GM18508 (cell line): ENCODE results near the gene CORIN.
"Not testable (repeated sequence)": the region's sequence is repeated elsewhere in the genome, so short reads cannot be mapped to it uniquely, and the experiment has no call there.

Experiments
- ATAC-seq: cut with Tn5 transposase; IDR thresholded peaks from one replicate; pipeline ENCODE4 v1.9.1; 2021; ENCODE audit warnings: moderate number of reproducible peaks; ENCODE audit not compliant: insufficient read depth, unreplicated experiment

The CORIN gene

GRCh38 chr4:47606482-47606881 is 231.4 kb downstream of the CORIN start:
- ATAC-seq: no peak

GRCh38 chr4:47598896-47599295 is 239.0 kb downstream of the CORIN start:
- no peak for ATAC-seq

- ATAC-seq: no peak
These were observed 239.5 kb downstream of the CORIN start for GRCh38 chr4:47598320-47598719.

GRCh38 chr4:47597696-47598095 is 240.2 kb downstream of the CORIN start:
- no peak for ATAC-seq

- ATAC-seq: no peak
These were observed 247.5 kb downstream of the CORIN start for GRCh38 chr4:47590325-47590724.

- no peak for ATAC-seq
These were observed 258.6 kb downstream of the CORIN start for GRCh38 chr4:47579235-47579634.

- no peak for ATAC-seq
These were observed 259.9 kb downstream of the CORIN start for GRCh38 chr4:47577779-47578553.

- ATAC-seq: no peak
These were observed 264.9 kb downstream of the CORIN start for GRCh38 chr4:47572981-47573380.

GRCh38 chr4:47570816-47571215 is 267.1 kb downstream of the CORIN start:
- no peak for ATAC-seq

GRCh38 chr4:47567511-47567910 is 270.4 kb downstream of the CORIN start:
- ATAC-seq: no peak

GRCh38 chr4:47566969-47567368 is 270.9 kb downstream of the CORIN start:
- ATAC-seq: no peak

- no peak for ATAC-seq
These were observed 271.3 kb downstream of the CORIN start for GRCh38 chr4:47566566-47566965.

- ATAC-seq: no peak
These were observed 275.6 kb downstream of the CORIN start for GRCh38 chr4:47562297-47562696.

GRCh38 chr4:47561331-47561730 is 276.5 kb downstream of the CORIN start:
- no peak for ATAC-seq

GRCh38 chr4:47560682-47561081 is 277.2 kb downstream of the CORIN start:
- no peak for ATAC-seq

GRCh38 chr4:47557255-47557654 is 280.6 kb downstream of the CORIN start:
- ATAC-seq: no peak

- ATAC-seq: not testable (repeated sequence)
These were observed 281.9 kb downstream of the CORIN start for GRCh38 chr4:47555920-47556319.

- ATAC-seq: no peak
These were observed 284.3 kb downstream of the CORIN start for GRCh38 chr4:47553329-47554125.

- no peak for ATAC-seq
These were observed 286.2 kb downstream of the CORIN start for GRCh38 chr4:47551682-47552081.

GRCh38 chr4:47550899-47551548 is 286.8 kb downstream of the CORIN start:
- ATAC-seq: no peak

- not testable (repeated sequence) for ATAC-seq
These were observed 287.5 kb downstream of the CORIN start for GRCh38 chr4:47550357-47550756.
